ENCODE measurements around the gene ITFG1. TPM values are rescaled to one million over a fixed set of nuclear protein-coding genes. Genes with fewer than 3 reads are reported as not detected.

Gene ITFG1
- total RNA-seq, 6 experiments from 2014 or later = 29.9 to 43.8 (median 39.2) TPM

DNA sequence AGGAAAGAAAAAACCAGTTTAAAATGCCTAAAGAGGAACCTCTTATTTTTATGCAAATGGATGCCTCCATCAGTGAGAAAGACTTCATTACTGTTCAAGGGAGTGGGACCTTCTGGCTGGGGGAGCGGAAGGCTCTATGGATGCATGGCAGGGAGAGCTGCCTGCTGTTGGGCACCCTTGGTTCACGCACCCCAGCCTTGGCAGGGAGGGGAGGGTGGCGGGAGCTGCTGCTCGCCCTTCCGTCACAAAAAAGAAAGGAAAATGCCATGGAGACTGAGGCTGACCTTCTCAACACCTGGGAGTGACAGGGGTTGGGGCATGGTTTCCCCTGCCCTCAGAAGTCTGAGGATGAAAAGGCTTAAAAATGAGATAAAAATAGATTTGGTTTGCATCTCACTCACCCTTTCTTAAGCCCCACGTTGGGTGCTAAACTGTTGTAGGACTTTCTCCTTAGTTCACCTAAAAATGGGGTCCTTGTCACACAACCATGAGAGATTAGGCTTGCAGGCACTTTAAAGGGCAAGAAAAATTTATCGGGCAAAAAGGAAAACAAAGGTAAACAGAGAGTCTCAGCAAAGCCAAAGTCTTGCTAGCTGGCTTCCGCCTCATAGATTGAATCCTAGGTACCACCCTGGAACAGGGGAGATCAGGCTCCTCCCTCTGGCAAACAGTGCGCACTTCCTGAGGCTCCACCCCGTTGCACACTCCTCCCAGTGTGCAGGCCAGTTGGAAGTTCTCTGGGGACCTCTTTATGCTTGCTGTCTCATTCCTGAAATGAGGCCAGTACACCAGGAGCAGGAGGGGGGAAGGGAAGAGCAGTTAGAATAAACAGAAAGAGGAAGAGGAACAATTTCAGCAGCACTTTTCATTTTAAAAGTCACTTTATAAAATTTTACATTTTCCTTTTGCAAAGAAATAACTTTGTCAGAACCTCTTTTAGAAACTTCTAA lies 31.8 kb upstream of the ITFG1 start:
- 77% methylated on average over 6 of the region's 10 CpGs for WGBS (ENCODE audit: insufficient coverage, low coverage, low lambda C conversion rate, missing lambda C conversion rate)
- no peaks in the 10 kb centered on the region for H3K27me3 ChIP-seq
- no peaks in the 10 kb centered on the region for H3K4me1 ChIP-seq
- ATAC-seq (peak; percentile 75 to 96 (median 90)), DNase-seq (peak; percentile 46 to 66 (median 54))
- peaks cover 0 to 19% (median 0%) of the 10 kb centered on the region in 4 donors for H3K9me3 ChIP-seq
- no peaks in the 10 kb centered on the region for H3K36me3 ChIP-seq
- peak overlapping the region in 1 of 3 donors; percentile 24 for H3K27ac ChIP-seq
- H3K4me3 ChIP-seq = no peak overlapping the region
- TF ChIP-seq POLR2A (IDR thresholded peaks at IDR 0.05) = peak; percentile 23
- TF ChIP-seq CTCF (IDR thresholded peaks at IDR 0.05) = no peak
- intact Hi-C loops (cut with DNase I) = no loop called here

- Histone ChIP-seq H3K4me3 (no peak overlapping the region), H3K36me3 (no peaks in the 10 kb centered on the region), H3K27ac (no peak overlapping the region), H3K4me1 (no peaks in the 10 kb centered on the region), H3K27me3 (no peaks in the 10 kb centered on the region), H3K9me3 (peaks cover 0 to 19% (median 0%) of the 10 kb centered on the region in 4 donors)
- DNase-seq = no peak
- intact Hi-C loops (cut with DNase I) = no loop called here
- ATAC-seq = no peak
- TF ChIP-seq CTCF (IDR thresholded peaks at IDR 0.05) (no peak), POLR2A (IDR thresholded peaks at IDR 0.05) (no peak)
- 55% methylated on average over 1 of the region's 1 CpG for WGBS (ENCODE audit: insufficient coverage, low coverage, low lambda C conversion rate, missing lambda C conversion rate)
Measured at GRCh38 chr16:47492036-47492427, 31.2 kb upstream of the ITFG1 start.

- no peaks in the 10 kb centered on the region for H3K4me1 ChIP-seq
- DNase-seq (no peak), ATAC-seq (no peak)
- intact Hi-C loops (cut with DNase I) = no loop called here
- no peak overlapping the region for H3K27ac ChIP-seq
- TF ChIP-seq POLR2A (IDR thresholded peaks at IDR 0.05) (no peak), CTCF (IDR thresholded peaks at IDR 0.05) (no peak)
- H3K36me3 ChIP-seq = no peaks in the 10 kb centered on the region
- H3K9me3 ChIP-seq = peaks cover 0 to 19% (median 0%) of the 10 kb centered on the region in 4 donors
- H3K4me3 ChIP-seq = no peak overlapping the region
- no peaks in the 10 kb centered on the region for H3K27me3 ChIP-seq
Measured at GRCh38 chr16:47490471-47490870, 29.6 kb upstream of the ITFG1 start.

GRCh38 chr16:47488051-47488450 lies 27.2 kb upstream of the ITFG1 start:
- DNase-seq (no peak), ATAC-seq (no peak)
- TF ChIP-seq POLR2A (IDR thresholded peaks at IDR 0.05) = no peak
- no peak for TF ChIP-seq CTCF (IDR thresholded peaks at IDR 0.05)
- intact Hi-C loops (cut with DNase I) = no loop called here
- H3K4me1 ChIP-seq = no peaks in the 10 kb centered on the region
- no peak overlapping the region for H3K27ac ChIP-seq
- no peak overlapping the region for H3K4me3 ChIP-seq
- no peaks in the 10 kb centered on the region for H3K27me3 ChIP-seq
- peaks cover 0 to 19% (median 0%) of the 10 kb centered on the region in 4 donors for H3K9me3 ChIP-seq
- H3K36me3 ChIP-seq = no peaks in the 10 kb centered on the region
- WGBS (ENCODE audit: insufficient coverage, low coverage, low lambda C conversion rate, missing lambda C conversion rate) = 97% methylated on average over 3 of the region's 3 CpGs

Measured in right lobe of liver (tissue), 6 donors.